Endothelial cell of umbilical vein (primary cell): ENCODE data around the gene SART3.

ENCODE experiments used
- EZH2 ChIP-seq: IDR thresholded peaks from 2 replicates; pipeline ENCODE4 v1.6.1; 2012; ENCODE audit warnings: borderline replicate concordance, low read depth, mild to moderate bottlenecking, moderate library complexity, low read length, inconsistent platforms; ENCODE audit not compliant: severe bottlenecking
- FOS ChIP-seq: IDR thresholded peaks from 2 replicates; pipeline ENCODE4 v1.6.1; 2011; ENCODE audit warnings: mild to moderate bottlenecking, low read length, moderate library complexity, borderline replicate concordance; ENCODE audit not compliant: insufficient read depth
- GATA2 ChIP-seq: IDR thresholded peaks from 2 replicates; pipeline ENCODE4 v1.7.0; 2011; ENCODE audit warnings: low read depth, mild to moderate bottlenecking, moderate library complexity, mixed read lengths, low read length; ENCODE audit not compliant: insufficient read length, insufficient read depth
- JUN ChIP-seq: IDR thresholded peaks from 2 replicates; pipeline ENCODE4 v1.6.1; 2011; ENCODE audit warnings: borderline replicate concordance, low read depth; ENCODE audit not compliant: insufficient read length, insufficient read depth
- MYC ChIP-seq: IDR thresholded peaks from one replicate; pipeline ENCODE4 v1.6.1; 2011; ENCODE audit warnings: mild to moderate bottlenecking, low read depth, low read length
- POLR2A ChIP-seq: IDR thresholded peaks from 2 replicates; pipeline ENCODE4 v1.6.1; 2012; ENCODE audit warnings: low read depth, mild to moderate bottlenecking, control low read depth, low read length
- POLR2AphosphoS5 ChIP-seq: IDR thresholded peaks from 2 replicates; pipeline ENCODE4 v1.6.1; 2012; ENCODE audit warnings: low read depth, mild to moderate bottlenecking, control low read depth, low read length, moderate library complexity; ENCODE audit not compliant: insufficient read depth
- TF ChIP-seq, protein P1 (sequence below), 2 donors: IDR thresholded peaks; 1 replicate in 1 of 2; 2 replicates in 1 of 2; pipeline ENCODE4 v1.5.1; 2011; ENCODE audit warnings: low read length in 2 of 2, mild to moderate bottlenecking in 2 of 2, moderate library complexity in 2 of 2, control low read depth in 1 of 2, inconsistent platforms in 1 of 2, low read depth in 1 of 2; ENCODE audit not compliant: insufficient read depth in 1 of 2; ENCODE audit errors: extremely low read depth in 1 of 2
- TF ChIP-seq, protein P2 (sequence below): IDR thresholded peaks from 2 replicates; pipeline ENCODE4 v1.6.1; 2011; ENCODE audit not compliant: insufficient read depth, insufficient read length

DNA sequence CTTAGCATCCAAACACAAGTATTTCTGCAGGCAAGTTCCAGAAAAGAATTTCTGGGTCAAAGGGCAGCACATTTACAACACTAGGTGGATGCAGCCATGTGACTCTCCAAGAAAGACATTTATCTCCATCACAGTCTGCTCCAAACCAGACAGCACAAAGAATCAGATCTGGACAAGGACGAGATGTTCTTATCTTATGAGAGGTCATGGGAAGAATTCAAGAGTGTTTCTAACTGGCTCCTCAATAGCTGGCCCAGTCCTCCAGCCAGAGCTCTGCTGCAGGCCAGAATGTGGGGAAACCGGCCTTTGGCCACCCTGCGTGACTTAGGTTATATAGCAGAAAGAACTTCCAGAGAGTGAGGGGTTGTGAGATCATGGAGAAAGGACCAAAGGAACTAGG lies 19.6 kb upstream of the SART3 start:
- TF ChIP-seq, protein P1, sequence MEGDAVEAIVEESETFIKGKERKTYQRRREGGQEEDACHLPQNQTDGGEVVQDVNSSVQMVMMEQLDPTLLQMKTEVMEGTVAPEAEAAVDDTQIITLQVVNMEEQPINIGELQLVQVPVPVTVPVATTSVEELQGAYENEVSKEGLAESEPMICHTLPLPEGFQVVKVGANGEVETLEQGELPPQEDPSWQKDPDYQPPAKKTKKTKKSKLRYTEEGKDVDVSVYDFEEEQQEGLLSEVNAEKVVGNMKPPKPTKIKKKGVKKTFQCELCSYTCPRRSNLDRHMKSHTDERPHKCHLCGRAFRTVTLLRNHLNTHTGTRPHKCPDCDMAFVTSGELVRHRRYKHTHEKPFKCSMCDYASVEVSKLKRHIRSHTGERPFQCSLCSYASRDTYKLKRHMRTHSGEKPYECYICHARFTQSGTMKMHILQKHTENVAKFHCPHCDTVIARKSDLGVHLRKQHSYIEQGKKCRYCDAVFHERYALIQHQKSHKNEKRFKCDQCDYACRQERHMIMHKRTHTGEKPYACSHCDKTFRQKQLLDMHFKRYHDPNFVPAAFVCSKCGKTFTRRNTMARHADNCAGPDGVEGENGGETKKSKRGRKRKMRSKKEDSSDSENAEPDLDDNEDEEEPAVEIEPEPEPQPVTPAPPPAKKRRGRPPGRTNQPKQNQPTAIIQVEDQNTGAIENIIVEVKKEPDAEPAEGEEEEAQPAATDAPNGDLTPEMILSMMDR (IDR thresholded peaks at IDR 0.05; ENCODE audit: extremely low read depth in 1 of 2, insufficient read depth in 1 of 2, low read depth in 1 of 2, low read length in 2 of 2) = no peak
- TF ChIP-seq POLR2AphosphoS5 (no peak), POLR2A (no peak), EZH2 (no peak), FOS (no peak), MYC (no peak), JUN (no peak), GATA2 (no peak)
- TF ChIP-seq, protein P2, sequence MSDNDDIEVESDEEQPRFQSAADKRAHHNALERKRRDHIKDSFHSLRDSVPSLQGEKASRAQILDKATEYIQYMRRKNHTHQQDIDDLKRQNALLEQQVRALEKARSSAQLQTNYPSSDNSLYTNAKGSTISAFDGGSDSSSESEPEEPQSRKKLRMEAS = no peak
